ENCODE results near the gene APBA2.

Gene APBA2

GRCh38 chr15:29064731-29065130 lies 179.0 kb downstream of the APBA2 start:
- DNase-seq, result no peak

GRCh38 chr15:29065571-29065970 lies 179.8 kb downstream of the APBA2 start:
- no peak for DNase-seq

- DNase-seq, result no peak
Measured at GRCh38 chr15:29066310-29066709, 180.5 kb downstream of the APBA2 start.

- DNase-seq, result no peak
Measured at GRCh38 chr15:29066838-29067237, 181.1 kb downstream of the APBA2 start.

- no peak for DNase-seq
Measured at GRCh38 chr15:29067949-29068348, 182.2 kb downstream of the APBA2 start.

DNA sequence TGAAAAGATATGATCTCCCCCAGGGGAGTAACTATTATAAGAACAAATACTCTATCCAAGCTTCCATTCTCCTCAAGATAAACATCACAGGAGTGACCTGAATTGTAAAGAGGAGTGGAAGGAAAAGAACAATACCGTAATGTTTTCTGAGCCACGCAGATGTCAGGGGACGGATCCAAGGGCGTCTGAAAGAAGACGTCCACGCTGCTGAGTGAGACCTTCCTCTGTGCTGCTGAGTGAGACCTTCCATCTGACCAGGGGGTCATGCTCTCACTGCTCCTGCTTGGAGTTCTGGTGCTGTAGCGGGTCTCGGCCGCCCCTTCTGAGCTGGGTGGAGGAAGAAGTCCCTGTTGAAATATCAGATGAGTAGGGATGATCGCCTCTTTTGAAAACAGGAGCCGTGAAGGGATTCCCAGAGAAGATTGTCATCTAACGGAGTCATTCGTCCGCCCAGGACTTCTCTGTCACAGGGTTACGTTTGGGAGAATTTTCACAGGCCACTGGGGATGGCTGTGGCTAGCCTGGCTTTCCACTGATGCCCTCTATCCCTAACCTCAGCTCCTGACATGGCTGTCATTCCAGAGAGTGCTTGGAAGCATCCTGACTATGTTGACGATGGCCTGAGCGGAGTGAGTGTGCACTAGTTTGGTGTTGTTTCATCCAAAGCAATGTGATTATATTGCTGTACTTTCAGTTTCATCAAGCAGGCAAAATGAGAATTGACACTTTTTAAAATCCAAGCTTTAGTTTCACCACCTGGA lies 184.9 kb downstream of the APBA2 start:
- no peak for DNase-seq

- no peak for DNase-seq
Measured at GRCh38 chr15:29071232-29071881, 185.6 kb downstream of the APBA2 start.

DNA sequence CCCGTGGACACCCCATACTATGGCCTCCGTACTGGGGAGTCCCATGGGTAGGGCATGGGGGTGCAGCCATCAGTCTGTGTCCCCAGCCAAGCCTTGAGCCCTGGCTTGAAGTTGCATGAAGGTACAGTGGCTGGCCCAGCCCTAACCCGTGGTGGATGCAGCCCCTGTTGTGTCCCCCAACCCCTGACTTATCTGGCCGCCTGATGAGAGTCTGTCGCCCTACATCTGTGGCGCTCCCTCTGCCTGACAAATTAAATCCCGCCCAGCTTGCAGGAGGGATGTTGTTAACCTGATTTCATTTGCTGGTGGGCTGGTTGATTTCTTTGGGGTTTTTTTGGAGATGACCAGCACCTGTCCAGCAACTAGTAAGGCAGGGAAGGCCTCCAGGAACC lies 186.1 kb downstream of the APBA2 start:
- no peak for DNase-seq

DNA sequence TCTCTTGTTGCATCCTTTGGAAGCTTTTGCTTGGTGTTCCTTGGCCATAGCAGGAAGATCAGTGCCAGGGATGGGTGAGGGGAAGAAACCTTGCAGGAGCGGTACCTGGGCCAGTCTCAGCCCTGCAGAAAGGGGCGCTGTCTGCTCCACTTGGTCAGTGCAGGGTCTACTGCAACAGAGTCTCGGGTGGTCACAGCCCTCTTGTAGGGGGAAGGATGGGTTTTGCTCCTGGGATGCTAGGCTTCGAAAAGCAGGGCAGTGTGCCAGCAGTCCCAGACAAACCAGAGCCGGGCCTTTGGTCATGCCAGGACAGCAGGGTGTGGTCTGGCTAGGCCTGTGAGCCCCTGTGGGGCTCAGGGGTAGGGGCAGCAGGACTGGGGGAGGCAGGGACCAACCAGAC lies 186.7 kb downstream of the APBA2 start:
- DNase-seq, result no peak

- peak; percentile 62 for DNase-seq
Measured at GRCh38 chr15:29074045-29074444, 188.3 kb downstream of the APBA2 start.

GRCh38 chr15:29078541-29078940 lies 192.8 kb downstream of the APBA2 start:
- no peak for DNase-seq

- no peak for DNase-seq
Measured at GRCh38 chr15:29079479-29079878, 193.7 kb downstream of the APBA2 start.

GRCh38 chr15:29081781-29082180 lies 196.0 kb downstream of the APBA2 start:
- DNase-seq, result no peak

DNA sequence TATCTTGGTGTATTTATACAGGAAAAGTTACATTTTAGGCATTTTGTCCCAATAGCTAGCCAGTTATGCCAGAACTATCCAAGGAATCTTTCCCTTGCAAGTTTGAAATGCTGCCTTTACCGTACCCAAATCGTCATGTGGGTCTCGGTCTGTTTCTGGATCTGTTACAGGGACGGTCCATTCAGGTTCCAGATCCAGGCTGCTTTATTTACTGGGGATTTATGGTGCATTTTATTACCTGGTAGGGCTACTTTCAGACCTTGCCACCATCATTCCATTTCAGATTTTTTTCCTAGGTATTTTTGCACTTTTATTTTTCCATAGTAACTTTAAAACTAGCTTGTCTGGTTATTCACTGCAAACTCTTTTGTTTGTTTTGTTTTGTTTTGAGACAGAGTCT lies 197.4 kb downstream of the APBA2 start:
- DNase-seq, result no peak

DNA sequence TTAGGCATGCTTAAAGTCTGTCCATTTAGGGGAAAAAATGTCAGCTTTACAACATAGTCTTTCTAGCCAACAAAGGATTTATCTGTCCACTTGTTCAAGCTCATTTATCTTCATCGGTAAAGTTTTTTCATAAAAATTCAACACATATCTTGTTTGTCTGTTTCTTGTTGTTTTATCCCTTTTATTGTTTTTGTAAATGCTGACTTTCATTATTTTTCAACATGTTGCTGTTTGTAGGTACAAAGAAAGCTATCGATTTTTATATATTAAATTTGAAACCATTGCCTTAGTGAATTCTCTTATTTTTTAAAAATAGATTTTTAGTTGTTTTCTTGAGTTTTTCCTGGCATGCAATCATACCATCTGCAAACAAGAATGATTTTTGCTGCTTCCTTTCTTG lies 198.1 kb downstream of the APBA2 start:
- no peak for DNase-seq

- DNase-seq, result no peak
Measured at GRCh38 chr15:29086001-29086400, 200.2 kb downstream of the APBA2 start.

GRCh38 chr15:29086891-29087290 lies 201.1 kb downstream of the APBA2 start:
- DNase-seq, result no peak

DNA sequence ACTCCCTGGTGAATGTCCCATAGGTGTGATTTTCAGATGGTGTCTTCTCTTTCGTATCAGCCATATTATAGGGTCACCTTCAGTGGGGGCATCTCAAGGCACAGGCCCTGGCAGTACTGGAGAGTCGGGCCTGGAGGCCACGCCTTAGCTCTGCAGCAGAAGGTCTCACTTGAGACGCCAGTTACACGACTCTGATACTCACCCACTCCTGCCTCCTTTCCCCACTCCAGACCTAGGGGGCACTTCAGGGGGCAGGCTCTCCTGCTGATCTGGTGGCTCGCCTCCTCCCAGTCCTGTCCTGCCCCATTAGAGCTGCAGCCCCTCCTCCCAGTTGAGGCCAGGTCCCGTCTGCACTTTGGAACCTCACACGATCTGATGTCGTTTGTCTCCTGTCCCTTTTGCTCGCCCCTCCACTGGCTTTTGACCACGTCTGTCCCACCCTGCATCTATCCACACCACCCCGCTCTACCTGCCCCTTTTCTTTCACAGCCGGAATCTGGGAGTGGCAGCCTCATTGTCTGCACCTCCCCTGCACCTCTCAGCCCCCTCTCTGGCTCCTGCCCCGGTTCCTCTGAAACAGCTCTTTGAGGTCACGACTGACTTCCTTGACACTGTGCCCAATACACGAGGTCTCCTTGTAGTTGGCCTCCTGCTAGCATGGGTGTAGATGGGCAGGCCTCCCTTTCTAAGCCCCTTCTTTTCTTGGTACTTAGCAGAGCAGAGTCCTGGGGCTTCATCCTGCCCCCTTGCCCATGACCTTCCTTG lies 201.9 kb downstream of the APBA2 start:
- DNase-seq, result no peak

GRCh38 chr15:29088666-29089065 lies 202.9 kb downstream of the APBA2 start:
- DNase-seq, result no peak

DNA sequence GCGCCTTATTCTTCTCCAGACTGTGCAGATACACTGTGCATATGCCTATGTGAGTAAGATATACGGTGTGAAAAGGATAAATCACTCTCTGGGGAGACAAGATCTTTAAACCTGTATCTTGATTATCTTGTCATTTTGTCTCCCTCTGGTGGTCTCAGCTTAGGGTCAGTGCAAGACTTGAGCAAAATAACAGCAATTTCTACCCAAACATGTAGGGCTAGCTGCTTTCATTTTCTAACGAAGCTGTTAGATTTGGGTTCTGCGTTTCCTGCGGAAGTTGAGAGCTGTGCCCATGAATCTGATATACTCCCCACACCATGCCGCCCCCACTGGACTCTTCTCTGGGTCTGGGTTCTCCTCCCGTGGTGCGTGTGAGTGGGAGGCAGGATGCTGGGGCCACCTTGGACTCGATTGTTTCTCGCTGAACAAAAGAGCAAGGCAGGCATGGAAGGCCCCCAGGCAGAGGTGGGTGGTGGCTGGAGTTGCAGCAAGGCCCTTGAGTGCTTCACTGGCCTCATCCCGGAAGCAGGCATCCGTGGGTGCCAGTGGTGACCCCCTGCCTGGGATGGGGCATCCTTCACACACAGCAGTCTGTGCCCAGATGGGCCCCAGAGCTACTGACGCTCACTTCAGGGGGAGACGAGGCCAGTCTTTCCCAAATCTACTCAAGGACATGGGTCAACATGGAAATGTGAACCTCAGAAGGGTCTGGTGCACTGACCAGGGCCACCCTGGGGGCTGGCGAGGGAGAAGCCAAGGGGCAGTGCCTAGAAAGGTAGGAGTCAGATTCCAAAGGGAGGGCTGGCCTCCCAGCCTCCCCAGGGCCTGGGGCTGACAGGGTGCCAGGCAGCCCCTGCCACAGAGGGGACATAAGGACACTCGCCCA lies 204.2 kb downstream of the APBA2 start:
- no peak for DNase-seq

DNA sequence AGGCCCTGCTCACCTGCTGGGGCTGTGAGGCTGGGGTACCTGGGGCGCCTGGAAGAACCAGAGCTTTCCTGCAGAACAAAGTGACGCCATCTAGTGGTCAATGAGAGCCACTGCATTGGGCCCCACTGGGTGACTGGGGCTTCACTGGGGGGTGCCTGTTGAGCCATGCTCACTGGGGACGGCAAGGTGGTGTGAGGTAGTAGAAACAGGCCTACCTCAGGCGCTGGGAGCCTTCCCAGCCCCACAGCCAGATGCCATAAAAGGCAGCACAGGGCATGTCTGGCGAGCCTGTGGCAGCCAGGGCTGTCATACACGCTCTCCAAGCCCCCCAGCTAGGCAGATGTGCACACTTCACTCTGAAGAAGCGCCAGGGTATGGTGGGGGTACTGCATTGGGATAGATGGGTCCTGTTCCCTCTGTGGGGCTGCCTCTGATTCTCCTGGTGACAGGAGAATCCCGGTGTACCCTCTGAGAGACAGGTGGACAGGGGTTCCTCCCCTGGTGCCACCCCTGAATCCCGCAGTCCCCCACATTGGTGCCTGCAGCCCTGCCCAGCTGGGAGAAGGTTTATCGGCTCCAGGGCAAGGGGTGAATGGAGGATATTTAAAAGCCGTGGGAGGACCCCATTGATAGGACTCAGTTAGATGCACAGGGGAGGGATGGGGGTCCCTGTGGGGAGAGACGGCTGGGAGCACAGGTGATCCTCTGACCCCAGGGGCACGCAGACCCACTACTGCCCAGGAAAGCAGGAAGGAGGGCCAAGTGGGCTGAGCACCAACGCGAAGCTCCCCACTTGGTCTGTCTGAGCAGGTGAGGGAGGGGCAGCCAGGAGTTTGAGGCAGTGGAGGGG lies 205.1 kb downstream of the APBA2 start:
- no peak for DNase-seq

GRCh38 chr15:29091666-29092065 lies 205.9 kb downstream of the APBA2 start:
- DNase-seq, result no peak

Measured in NCI-H2029 treated with DMSO at 0.1 percent for 48 hours (cell line).